NCI-H2107 treated with DMSO at 0.1 percent for 48 hours (cell line): ENCODE measurements around the gene RPUSD3.
"Not testable (repeated sequence)": the region's sequence is repeated elsewhere in the genome, so short reads cannot be mapped to it uniquely, and the experiment has no call there.

Source experiments
- DNase-seq: peaks from one replicate; lab custom pipeline; 2025; ENCODE audit not compliant: unreplicated experiment; lab: John Stamatoyannopoulos, UW

Gene RPUSD3

DNA sequence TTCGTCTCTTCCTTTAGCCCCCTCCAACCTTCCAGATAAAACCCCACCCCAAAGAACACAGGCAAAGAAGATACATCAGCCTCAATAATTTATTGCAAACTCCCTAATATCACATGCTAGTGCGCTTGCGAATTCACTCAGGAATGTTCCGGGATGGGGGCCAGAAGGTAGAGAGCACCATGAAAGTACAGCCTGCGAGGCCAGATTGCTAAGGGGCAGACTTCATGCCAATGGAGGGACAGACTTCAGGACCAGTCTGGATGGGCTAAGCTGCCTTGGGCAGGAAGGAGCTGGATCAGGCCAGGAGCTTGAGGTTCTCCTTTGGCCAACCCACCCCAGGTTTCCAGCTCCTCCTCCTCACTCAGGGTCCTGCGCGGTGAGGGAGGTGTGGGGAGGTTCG, 22.8 kb upstream of the RPUSD3 start:
- no peak for DNase-seq

DNA sequence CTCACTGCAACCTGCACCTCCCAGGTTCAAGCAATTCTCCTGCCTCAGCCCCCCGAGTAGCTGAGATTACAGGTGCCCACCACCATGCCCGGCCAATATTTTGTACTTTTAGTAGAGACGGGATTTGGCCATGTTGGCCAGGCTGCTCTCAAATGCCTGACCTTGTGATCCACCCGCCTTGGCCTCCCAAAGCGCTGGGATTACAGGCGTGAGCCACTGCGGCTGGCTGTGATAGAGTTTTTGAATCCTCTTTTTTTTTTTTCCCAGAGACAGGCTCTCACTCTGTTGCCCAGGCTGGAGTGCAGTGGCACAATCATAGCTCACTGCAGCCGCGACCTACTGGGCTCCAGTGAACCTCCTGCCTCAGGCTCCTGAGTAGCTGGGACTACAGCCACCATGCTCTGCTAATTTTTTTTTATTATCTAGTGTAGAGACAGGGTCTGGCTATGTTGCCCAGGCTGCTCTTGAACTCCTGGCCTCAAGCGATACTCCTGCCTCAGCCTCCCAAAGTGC, 21.4 kb upstream of the RPUSD3 start:
- not testable (repeated sequence) for DNase-seq

DNA sequence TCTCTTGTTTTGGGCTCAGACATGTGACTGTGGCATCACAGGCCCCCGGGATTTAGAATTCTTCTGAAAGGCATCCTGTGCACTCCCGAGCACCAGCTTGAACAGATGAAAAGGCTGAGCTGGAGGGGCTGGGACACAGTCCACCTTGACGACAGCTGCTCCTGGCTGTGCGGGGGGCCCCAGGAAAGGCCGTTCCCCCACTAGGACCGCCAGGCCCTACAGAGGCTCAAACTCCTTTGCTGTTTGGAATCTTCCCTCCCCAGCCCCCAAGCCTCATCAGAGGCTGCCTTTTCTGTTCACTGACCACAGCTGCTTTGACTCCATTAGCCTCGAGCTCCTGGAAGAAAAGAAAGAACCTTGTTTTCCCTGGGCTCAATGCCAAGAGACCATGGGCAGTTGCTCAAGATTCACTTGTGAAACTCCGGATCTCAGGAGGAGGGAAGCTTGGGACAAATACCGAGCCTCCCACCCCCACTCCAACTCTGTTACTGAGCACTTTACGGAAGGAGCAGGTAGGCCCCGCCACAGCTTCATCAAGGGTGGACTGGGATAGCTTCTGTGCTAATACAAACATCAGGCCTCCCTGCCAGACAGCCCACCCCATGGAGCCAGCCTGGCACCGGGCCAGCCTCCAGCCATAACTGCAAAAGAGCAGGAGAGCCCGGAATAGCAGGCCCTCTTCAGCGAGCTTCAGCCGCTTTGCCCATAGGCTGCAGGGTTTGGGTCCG, 20.6 kb upstream of the RPUSD3 start:
- DNase-seq: no peak

DNA sequence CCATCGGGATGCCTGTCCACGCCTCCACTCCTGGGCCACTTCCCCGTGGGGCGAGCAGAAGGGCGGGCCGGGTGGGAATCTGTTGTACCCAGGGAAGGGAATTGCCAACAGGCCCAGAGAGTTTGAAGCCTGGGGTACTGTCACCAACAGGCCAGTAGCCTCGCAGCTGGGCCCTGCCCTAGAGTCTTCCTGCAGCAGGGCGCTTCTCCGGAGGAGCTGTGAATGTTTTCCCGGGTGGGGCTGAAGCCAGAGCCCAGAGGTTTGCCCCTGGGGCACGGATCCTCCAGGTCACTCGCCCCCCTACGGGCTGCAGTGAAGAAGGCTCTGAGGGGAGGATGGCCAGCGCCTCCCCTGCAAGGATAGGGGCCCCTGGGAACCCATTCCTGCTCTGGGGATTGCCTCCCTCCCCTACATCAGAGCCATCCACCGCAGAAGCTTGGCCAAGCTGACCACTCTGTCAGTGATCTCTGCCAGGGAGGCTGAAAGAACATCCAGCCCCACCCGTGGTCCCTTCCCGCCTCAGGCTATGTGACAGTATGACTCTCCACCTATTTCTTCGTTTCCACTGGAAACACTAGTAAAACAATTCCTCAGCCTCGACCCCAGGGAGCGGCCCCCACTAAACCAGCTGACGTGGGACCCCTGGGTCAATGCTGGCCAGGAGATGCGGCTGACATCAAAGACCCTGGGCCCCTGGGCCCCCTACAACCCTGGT, 19.4 kb upstream of the RPUSD3 start:
- no peak for DNase-seq

DNA sequence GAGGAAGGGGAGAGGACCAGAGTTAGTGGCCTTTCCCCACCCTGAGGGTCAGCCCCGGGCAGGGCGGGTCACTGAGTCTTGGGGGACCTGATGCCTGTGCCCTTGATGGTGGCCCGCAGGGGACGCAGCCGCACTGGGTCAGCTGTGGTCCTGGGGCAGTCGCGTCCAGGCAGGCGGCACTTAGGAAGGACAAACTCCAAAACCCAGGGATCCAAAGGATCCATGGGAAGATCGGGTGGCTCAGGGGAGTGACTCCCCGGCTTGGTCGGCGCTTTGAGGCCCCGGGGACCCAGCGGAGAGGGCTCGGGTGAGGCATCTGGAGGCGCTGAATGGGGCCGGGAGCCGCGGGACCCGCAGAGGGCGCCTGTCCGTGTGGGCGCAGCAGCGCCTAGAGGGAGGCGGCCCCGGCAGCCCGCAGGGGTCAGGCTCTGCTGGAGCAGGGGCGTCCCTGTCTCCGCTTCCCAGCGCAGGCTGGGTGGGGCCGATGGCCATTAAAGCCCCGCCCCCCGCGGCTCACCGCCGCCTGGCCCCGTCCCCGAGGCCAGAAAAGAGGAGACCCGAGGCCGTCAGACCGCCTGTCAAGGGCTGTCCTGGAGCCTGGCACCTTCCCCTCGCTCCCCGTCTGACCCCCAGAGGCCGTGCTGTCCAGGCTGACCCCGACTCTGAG, 18.7 kb upstream of the RPUSD3 start:
- no peak for DNase-seq

DNA sequence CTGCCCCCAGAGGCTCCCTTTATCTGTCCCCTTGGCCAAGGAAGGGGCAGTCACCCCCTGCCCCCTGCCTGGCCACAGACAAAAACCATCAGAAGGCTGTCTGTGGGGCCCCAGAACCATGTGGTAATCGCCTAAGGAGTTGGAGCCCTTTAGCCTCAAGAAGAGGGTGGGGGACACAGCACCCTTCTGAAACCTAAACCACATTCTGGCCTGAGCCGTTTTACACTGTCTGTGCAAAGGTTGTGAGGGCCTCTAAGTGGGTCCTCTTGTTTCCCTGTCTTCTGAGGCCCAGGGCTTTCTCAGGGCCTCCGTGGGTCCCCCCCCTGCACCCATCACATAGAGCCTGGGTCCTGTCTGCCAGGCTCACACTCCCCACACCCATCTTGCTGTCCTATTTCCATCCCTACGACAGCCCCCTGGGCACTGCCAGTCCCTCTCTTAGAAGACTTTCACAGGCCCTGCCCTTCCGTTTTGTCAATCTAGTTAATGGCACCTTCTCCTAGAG, 17.9 kb upstream of the RPUSD3 start:
- DNase-seq: no peak

DNA sequence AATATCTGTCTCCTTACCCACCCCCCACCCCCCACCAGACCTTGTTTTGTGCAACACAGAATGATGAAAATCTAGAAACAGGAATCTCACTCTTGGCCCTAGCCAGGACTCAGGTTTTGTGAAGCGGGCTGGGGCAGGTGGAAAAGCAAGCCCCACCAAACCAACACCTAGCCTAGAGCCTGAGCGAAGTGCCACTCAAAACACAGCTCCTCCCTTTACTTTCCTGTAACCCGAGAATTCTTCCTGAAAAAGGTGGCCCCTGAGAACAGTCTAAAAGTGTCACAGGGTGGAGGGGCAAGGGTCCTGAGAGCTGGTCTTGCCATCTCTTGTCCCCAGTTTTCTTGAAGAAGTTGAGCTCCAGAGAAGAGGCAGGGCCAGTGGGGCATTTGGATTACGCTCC, 17.4 kb upstream of the RPUSD3 start:
- DNase-seq: no peak

DNA sequence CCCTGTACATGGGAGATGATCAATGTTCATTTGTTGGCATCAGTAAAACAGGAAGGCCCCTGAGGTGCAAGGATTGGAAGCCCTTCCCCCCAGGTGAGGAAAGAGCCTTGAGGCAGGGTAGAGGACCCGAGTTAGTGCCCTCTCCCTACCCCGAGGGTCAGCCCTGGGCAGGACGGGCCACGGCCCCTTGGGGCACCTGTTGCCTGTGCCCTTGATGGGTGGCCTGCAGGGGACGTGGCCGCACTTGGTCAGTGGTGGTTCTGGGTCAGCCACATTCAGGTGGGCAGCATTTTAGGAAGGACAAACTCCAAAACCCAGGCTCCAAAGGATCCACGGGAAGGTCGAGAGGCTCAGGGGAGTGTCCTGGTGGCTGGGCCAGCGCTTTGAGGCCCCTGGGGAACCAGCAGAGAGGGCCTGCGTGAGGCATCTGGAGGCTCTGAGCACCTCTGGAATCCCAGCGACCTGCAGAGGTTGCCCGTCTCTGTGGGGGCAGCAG, 15.8 kb upstream of the RPUSD3 start:
- DNase-seq: no peak

DNA sequence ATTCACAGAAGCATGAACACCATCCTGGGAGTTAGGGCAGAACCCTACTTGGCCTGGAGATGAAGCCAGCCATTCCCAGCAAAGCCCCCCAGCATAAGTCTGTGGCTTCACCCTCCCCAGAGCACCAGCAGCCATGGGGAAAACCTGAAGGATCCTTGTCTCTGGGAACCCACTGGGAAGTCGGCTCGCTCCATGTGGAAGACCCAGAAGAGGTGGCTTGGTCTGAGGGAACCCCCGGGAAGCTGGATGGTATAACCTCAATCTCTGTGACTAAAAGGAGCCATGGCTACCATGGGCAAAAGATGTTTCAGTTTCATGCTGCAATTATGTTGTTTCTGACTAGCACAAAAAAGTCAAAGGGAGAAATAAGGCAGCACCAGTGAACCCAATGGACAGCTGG, 11.8 kb upstream of the RPUSD3 start:
- DNase-seq: no peak

DNA sequence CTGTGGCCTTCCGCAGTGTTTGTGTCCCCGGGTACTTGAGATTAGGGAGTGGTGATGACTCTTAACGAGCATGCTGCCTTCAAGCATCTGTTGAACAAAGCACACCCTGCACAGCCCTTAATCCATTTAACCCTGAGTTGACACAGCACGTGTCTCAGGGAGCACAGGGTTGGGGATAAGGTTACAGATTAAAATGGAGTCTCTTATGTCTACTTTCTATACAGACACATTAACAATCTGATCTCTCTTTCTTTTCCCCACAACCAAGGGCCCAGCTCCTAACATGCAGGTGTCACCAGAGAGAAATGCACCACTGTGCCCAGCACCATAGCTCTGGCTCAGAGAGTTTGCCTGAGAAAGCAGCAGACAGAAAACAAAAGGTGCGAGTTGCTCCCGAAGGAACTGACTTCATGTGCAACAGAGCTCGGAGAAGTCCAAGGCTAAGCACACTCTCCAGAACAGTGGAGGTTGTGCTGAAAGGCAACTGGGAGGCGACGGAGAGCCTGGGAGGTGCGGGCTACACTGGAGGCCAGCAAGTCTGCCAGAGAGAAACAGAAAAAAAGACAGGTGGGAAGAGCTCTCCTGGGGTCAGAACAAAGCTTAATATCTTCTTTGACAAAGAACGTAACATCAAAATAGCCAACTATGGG, 10.6 kb upstream of the RPUSD3 start:
- not testable (repeated sequence) for DNase-seq

DNA sequence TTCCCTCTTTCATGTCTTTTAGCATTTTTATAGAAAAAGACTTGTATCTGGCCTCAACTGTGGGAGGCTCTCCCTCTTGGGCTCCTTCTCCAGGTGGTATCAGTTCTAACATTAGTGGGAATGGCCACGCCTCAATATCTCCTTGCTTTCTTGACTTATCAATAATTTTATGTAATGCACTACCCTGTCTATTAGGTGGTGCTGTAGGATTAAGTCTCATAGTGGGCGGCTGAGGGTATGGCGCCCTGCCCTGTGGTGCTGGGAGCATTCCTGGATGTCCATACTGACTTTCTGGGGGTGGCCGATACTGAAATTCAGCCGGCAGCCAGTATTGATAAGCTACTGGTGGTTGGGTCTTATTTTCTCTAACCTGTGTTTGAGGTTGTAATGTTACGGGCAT, 8.7 kb upstream of the RPUSD3 start:
- DNase-seq: no peak

DNA sequence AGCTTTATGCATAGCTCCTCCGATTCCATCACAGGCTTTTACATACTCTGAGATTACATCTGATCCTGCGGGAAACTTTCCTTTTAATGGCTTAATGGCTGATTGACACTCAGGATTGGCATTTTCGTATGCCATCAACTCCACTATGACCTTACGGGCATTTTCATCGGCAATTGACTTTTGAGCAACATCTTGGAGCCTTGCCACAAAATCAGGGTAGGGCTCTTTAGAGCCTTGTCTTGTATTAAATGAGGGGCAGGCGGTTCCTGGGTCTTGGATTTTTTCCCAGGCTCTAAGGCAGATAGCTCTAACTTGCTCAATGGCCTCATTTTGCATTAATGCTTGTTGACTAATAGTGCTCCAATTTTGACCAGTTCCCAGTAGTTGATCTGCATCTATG, 8.1 kb upstream of the RPUSD3 start:
- DNase-seq: not testable (repeated sequence)

DNA sequence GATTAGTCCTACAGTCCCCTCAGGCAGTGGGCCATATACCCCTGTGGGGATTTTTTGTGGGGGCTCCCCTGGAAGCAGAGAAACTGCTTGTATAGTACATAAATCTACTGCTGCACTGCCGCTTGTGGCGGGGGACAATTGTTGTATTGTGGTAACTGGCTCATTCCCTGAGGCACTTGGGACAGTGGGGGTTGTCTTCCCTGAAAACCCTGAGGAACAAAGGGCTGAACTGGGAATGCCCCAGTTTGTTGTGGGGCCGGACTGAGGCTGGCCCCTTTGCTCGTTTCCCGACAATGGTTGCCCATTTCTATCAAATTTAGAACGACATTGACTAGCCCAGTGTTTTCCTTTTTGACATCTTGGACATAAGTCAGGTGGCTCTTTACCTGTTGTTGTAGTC, 7.6 kb upstream of the RPUSD3 start:
- DNase-seq: not testable (repeated sequence)

DNA sequence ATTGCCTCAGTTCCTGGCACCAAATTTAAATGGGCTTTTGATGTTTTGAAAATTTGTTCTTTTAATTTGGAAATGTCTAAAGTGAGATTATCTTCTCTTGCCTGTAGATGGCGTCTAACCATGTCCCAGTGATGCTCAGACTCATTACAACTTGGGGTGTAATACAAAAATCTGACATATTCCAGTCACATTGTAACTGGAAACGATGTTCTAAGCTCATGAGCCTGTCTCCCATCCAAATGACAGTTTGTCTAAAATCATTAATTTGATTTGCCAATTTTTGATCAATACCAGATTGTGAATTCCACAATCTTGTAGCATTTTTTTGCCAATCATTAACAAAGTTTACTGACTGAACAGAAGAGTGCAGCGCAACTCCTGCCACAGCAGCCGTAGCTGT, 5.1 kb upstream of the RPUSD3 start:
- DNase-seq: not testable (repeated sequence)

DNA sequence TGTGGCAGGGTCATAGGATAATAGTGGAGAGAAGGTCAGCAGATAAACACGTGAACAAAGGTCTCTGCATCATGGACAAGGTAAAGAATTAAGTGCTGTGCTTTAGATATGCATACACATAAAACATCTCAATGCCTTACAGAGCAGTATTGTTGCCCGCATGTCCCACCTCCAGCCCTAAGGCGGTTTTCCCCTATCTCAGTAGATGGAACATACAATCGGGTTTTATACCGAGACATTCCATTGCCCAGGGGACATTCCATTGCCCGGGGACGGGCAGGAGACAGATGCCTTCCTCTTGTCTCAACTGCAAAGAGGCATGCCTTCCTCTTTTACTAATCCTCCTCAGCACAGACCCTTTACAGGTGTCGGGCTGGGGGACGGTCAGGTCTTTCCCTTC, 4.1 kb upstream of the RPUSD3 start:
- DNase-seq: not testable (repeated sequence)

DNA sequence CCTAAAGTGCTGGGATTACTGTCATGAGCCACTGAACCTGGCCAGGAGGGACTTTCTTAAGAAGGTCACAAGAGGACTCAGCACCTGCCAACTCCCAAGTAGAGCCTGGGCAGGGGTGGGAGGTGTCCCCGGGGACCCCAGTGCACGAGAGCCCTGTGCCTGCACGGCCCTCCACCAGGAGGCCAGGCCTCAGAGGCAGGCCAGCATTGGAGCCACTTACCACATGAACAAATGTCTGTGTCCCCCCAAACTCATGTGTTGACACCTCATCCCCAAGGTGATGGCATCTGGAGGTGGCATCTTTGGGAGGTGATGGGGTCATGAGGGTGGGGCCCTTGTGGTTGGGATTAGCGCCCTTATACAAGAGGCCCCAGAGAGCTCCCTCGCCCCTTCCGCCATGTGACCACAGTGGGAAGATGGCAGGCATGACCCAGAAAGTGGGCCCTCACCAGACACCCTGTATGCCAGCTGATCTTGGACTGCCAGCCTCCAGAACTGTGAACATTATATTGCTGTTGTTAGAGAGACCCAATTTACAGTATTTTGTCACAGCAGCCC, 3.2 kb upstream of the RPUSD3 start:
- DNase-seq: no peak

DNA sequence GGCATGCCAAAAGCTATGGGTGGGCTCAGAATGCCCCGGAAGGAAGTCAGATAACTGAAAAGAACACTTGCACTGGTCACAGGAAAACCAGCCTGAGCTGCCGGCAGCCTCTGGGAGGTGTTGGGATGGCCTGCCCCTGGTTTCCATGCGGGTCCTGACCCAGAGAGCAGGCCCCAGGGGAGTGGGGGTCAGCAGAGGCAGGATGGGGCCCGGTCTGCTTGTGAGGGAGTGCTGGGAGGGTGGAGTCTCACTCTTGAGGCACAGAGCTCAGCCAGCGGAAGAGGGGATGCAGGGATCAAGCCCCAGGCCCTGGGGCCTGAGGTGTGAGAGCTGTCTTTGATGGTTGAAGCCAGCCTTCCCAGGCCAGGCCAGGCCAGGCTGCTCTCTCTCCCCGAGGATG, 2.4 kb upstream of the RPUSD3 start:
- no peak for DNase-seq

DNA sequence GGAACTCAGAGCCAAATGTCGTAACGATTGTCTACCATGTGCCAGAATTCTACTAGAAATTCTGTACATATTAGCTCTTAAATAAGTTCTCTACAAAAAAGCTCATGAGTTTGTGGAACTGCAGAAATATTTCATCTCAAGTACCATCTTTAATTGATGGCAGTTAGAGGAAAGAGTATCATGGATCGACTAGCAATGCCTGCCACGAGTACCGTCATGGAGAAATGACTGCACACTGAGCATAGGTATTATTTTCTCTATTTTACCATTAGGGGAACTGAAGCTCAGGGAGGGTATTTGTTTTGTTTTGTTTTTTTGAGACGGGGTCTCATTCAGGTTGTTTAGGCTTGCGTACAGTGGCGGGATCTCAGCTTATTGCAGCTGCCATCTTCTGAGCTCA, 2.8 kb downstream of the RPUSD3 start:
- DNase-seq: no peak

DNA sequence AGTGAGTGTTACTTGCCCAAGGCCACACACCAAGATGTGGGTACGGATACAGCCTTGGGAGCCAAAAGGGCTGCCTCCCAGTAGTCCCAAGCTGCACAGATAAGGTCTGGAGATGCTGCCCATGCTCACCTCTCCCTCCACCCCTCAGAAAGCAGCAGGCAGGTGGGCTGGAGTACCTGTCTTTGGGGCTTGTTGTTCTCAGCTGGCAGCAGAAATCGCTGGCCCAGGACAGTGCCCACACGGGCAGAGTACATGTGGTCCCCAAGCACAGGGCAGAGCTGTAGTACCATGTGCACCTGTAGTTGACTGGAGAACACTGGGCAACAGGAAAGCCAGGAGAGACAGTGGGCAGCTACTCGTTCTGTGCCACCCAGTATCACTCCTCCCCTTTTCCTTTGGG, 5.0 kb downstream of the RPUSD3 start:
- DNase-seq: no peak

DNA sequence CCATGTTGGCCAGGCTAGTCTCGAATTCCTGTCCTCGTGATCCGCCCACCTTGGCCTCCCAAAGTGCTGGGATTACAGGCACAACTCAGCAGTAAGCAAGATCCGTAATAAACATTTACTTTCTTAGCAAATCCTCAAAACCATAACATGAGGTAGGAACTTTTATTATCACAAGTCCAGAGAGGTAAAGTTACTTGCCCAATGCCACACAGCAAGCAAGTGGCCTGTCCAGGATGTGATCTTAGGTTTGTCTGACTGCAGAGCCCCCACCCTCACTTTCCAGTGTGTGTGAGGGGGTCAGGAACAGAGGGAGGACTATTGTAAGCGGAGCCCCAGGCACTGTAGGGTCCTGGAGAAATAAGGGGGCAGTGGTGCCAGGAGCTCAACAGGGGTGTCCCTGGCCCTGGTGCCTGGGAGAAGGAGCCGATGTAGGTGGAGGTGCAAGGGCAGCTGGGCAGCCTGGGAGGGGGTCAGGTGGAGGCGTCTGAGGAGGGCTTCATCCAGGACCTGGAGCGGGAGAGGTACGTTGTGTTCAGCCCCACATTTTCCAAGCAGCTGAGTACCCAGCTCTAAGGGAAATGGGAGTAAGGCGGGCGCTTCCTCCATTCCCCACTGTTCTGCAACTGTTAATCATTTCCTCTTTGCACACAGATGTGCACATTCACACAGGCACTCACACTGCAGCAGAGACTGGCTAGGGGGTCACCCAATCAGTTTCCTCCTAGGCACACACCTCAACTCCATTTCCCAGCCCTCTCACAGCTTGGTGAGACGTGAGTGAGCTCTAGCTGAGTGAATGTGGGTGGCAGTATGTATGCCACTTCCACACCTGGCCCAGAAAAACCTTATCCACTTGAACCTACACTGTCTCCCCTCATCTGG, 5.9 kb downstream of the RPUSD3 start:
- DNase-seq: no peak
